Common myeloid progenitor, CD34-positive (primary cell): ENCODE data around the gene LEMD3.
A peak's percentile ranks its signal among the peaks of the same experiment; 100 is the strongest.
"Not testable (repeated sequence)": the region's sequence is repeated elsewhere in the genome, so short reads cannot be mapped to it uniquely, and the experiment has no call there.

Experiments used
- CTCF ChIA-PET: fragments of 350-600 bp; sonication (Branson Sonifier 250); formaldehyde crosslinking; loops from one replicate; lab custom pipeline; 2021; ENCODE audit warnings: antibody characterized with exemption; lab: Charles Lee
- POLR2A ChIA-PET: fragments of 350-600 bp; sonication (Branson Sonifier 250); formaldehyde crosslinking; loops from one replicate; lab custom pipeline; 2021; ENCODE audit warnings: antibody characterized with exemption; lab: Charles Lee
- DNase-seq, 3 donors: peaks; one replicate each; pipeline versions ENCODE4 v3.0.0 to v3.0.0-alpha.2; 2013
- H3K27ac ChIP-seq, 2 experiments: 1 replicate in 1 of 2; 2 replicates in 1 of 2; pipeline ENCODE4 v1.7.0; 2013; ENCODE audit warnings: inconsistent platforms in 2 of 2, low read length in 2 of 2, mild to moderate bottlenecking in 2 of 2, low read depth in 1 of 2, moderate library complexity in 1 of 2; ENCODE audit not compliant: severe bottlenecking in 2 of 2, insufficient read depth in 1 of 2, poor library complexity in 1 of 2
- H3K27me3 ChIP-seq, 5 experiments: replicated peaks in 2 of 5; 1 replicate in 3 of 5; 2 replicates in 2 of 5; pipeline versions ENCODE4 v1.6.1 to v1.7.0; 2013; ENCODE audit warnings: low read length in 4 of 5, mild to moderate bottlenecking in 2 of 5, moderate library complexity in 2 of 5, inconsistent platforms in 1 of 5; ENCODE audit not compliant: insufficient read depth in 5 of 5, control insufficient read depth in 4 of 5
- H3K36me3 ChIP-seq, 4 experiments: 1 replicate in 2 of 4; 2 replicates in 2 of 4; pipeline versions ENCODE4 v1.6.1 to v1.7.0; 2013; ENCODE audit warnings: low read length in 3 of 4, control low read depth in 1 of 4, mild to moderate bottlenecking in 1 of 4; ENCODE audit not compliant: control insufficient read depth in 4 of 4, insufficient read depth in 4 of 4
- H3K4me1 ChIP-seq, 4 experiments: 1 replicate in 3 of 4; 2 replicates in 1 of 4; pipeline versions ENCODE4 v1.6.1 to v1.7.1; 2013; ENCODE audit warnings: low read length in 3 of 4, mild to moderate bottlenecking in 3 of 4, control low read depth in 1 of 4, inconsistent platforms in 1 of 4, moderate library complexity in 1 of 4; ENCODE audit not compliant: control insufficient read depth in 4 of 4, insufficient read depth in 4 of 4; ENCODE audit errors: control extremely low read depth in 1 of 4
- H3K4me3 ChIP-seq, 7 experiments: 1 replicate in 4 of 7; 2 replicates in 3 of 7; pipeline versions ENCODE4 v1.5.1 to v1.7.0; 2013; ENCODE audit warnings: mild to moderate bottlenecking in 7 of 7, low read length in 6 of 7, moderate library complexity in 6 of 7, inconsistent platforms in 2 of 7, low read depth in 2 of 7, control low read depth in 1 of 7; ENCODE audit not compliant: insufficient read depth in 4 of 7, control insufficient read depth in 1 of 7; ENCODE audit errors: extremely low read depth in 1 of 7
- H3K9me3 ChIP-seq, 5 experiments: 1 replicate in 4 of 5; 2 replicates in 1 of 5; pipeline versions ENCODE4 v1.6.1 to v1.7.1; 2013; ENCODE audit warnings: low read length in 4 of 5, mild to moderate bottlenecking in 2 of 5, inconsistent platforms in 1 of 5, low read depth in 1 of 5, moderate library complexity in 1 of 5; ENCODE audit not compliant: control insufficient read depth in 4 of 5, insufficient read depth in 2 of 5; ENCODE audit errors: control extremely low read depth in 1 of 5
- WGBS: methylation state at CpG from one replicate; pipeline ENCODE4 v1.1.5; 2013; ENCODE audit not compliant: insufficient coverage; 5-methylcytosine and 5-hydroxymethylcytosine counted together

The LEMD3 gene

GRCh38 chr12:65280306-65280705, 110.9 kb downstream of the LEMD3 start:
- peaks cover 30 to 78% (median 64%) of the 10 kb centered on the region in 4 experiments for H3K4me1 ChIP-seq
- no peaks in the 10 kb centered on the region for H3K27me3 ChIP-seq
- WGBS, result no CpG with 5 or more reads among the region's 3 CpGs
- no peaks in the 10 kb centered on the region for H3K9me3 ChIP-seq
- peak overlapping the region; percentile 85 to 89 for H3K27ac ChIP-seq
- DNase-seq, result peak; percentile 40 to 82 (median 79)
- peak overlapping the region in 6 of 7 experiments; percentile 74 to 92 (median 83) for H3K4me3 ChIP-seq
- peaks cover 0 to 5% (median 2%) of the 10 kb centered on the region in 4 experiments for H3K36me3 ChIP-seq
- POLR2A ChIA-PET, result no interaction called here
- CTCF ChIA-PET, result interaction anchor here (0.6 to 4.8 kb wide), 7 partner anchors 21 to 484 kb away, joined by 3 to 32 read pairs (median 3); partner anchors contain the start of gene LEMD3

- POLR2A ChIA-PET, result no interaction called here
- WGBS, result no CpG with 5 or more reads among the region's 1 CpG
- CTCF ChIA-PET, result interaction anchor here (0.6 to 4.8 kb wide), 10 partner anchors 11 to 88 kb away, joined by 3 to 32 read pairs (median 3); no protein-coding TSS in a partner anchor
Observed at GRCh38 chr12:65282840-65283239, 113.5 kb downstream of the LEMD3 start.

GRCh38 chr12:65285532-65285931, 116.1 kb downstream of the LEMD3 start:
- H3K36me3 ChIP-seq, DNase-seq, H3K9me3 ChIP-seq, H3K27me3 ChIP-seq, POLR2A ChIA-PET, H3K4me3 ChIP-seq: not testable (repeated sequence)
- CTCF ChIA-PET, result interaction anchor here (1.2 kb wide), 1 partner anchor 53 kb away, joined by 3 read pairs; no protein-coding TSS in a partner anchor
- peak overlapping the region in 1 of 2 experiments; percentile 6 for H3K27ac ChIP-seq
- 96% methylated on average over 4 of the region's 7 CpGs for WGBS
- H3K4me1 ChIP-seq, result peaks cover 24 to 79% (median 52%) of the 10 kb centered on the region in 4 experiments

More at GRCh38 chr12:65282840-65283239, 113.5 kb downstream of the LEMD3 start:
- peak in 1 of 3 donors; percentile 47 for DNase-seq
- Histone ChIP-seq H3K4me1 (peaks cover 32 to 74% (median 68%) of the 10 kb centered on the region in 4 experiments), H3K27me3 (no peaks in the 10 kb centered on the region), H3K36me3 (peaks cover 0 to 5% (median 2%) of the 10 kb centered on the region in 4 experiments), H3K4me3 (peak overlapping the region in 2 of 7 experiments; percentile 57 to 60), H3K9me3 (no peaks in the 10 kb centered on the region), H3K27ac (peak overlapping the region in 1 of 2 experiments; percentile 33)

- peaks cover 0 to 5% (median 4%) of the 10 kb centered on the region in 4 experiments for H3K36me3 ChIP-seq
- peak overlapping the region in 1 of 2 experiments; percentile 55 for H3K27ac ChIP-seq
- DNase-seq, result peak in 2 of 3 donors; percentile 38 to 58
- H3K4me1 ChIP-seq, result peaks cover 14 to 62% (median 37%) of the 10 kb centered on the region in 4 experiments
- CTCF ChIA-PET, result interaction anchor here (0.8 to 2.4 kb wide), 3 partner anchors 9 to 19 kb away, joined by 3 to 14 read pairs (median 5); no protein-coding TSS in a partner anchor
- H3K9me3 ChIP-seq, result no peaks in the 10 kb centered on the region
- POLR2A ChIA-PET, result no interaction called here
- H3K27me3 ChIP-seq, result no peaks in the 10 kb centered on the region
- no CpG with 5 or more reads among the region's 2 CpGs for whole genome bisulfite sequencing
- H3K4me3 ChIP-seq, result peak overlapping the region in 5 of 7 experiments; percentile 1 to 56 (median 14)
Observed at GRCh38 chr12:65287426-65287825, 118.0 kb downstream of the LEMD3 start.

- 100% methylated on average over 2 of the region's 2 CpGs for WGBS
- peaks cover 13 to 57% (median 23%) of the 10 kb centered on the region in 4 experiments for H3K4me1 ChIP-seq
- ChIA-PET CTCF (interaction anchor here (1.0 to 1.7 kb wide), 2 partner anchors 10 to 14 kb away, joined by 3 to 6 read pairs; no protein-coding TSS in a partner anchor), POLR2A (no interaction called here)
- peaks cover 0 to 2% (median under 1%) of the 10 kb centered on the region in 4 experiments for H3K36me3 ChIP-seq
- no peaks in the 10 kb centered on the region for H3K27me3 ChIP-seq
- H3K27ac ChIP-seq, result no peak overlapping the region
- no peaks in the 10 kb centered on the region for H3K9me3 ChIP-seq
- H3K4me3 ChIP-seq, result no peak overlapping the region
- no peak for DNase-seq
Observed at GRCh38 chr12:65292241-65292640, 122.9 kb downstream of the LEMD3 start.

GRCh38 chr12:65293735-65294134, 124.4 kb downstream of the LEMD3 start:
- 38% methylated on average over 1 of the region's 1 CpG for WGBS
- H3K4me3 ChIP-seq, result no peak overlapping the region
- ChIA-PET CTCF (interaction anchor here (0.9 to 1.0 kb wide), 2 partner anchors 9 to 11 kb away, joined by 3 read pairs; no protein-coding TSS in a partner anchor), POLR2A (no interaction called here)
- DNase-seq, result no peak
- H3K36me3 ChIP-seq, result peaks cover 0 to 2% (median under 1%) of the 10 kb centered on the region in 4 experiments
- no peak overlapping the region for H3K27ac ChIP-seq
- H3K27me3 ChIP-seq, result no peaks in the 10 kb centered on the region
- no peaks in the 10 kb centered on the region for H3K9me3 ChIP-seq
- peaks cover 5 to 48% (median 16%) of the 10 kb centered on the region in 4 experiments for H3K4me1 ChIP-seq
